Measurements from ENCODE around the gene ADCY3. TPM values are rescaled to one million over a fixed set of nuclear protein-coding genes. Genes with fewer than 3 reads are reported as not detected.

Gene ADCY3
- total RNA-seq, 1 experiment from 2014 or later = 71.1 TPM

GRCh38 chr2:24950102-24950501 lies 30.1 kb upstream of the ADCY3 start:
- H3K4me1 ChIP-seq (ENCODE audit: control insufficient read depth in 1 of 2, insufficient read depth in 2 of 2, low read length in 2 of 2) = no peaks in the 10 kb centered on the region
- intact Hi-C loops (cut with micrococcal nuclease) = no loop called here
- no peak for DNase-seq (ENCODE audit: low read depth, low spot score)
- ATAC-seq = no peak
- H3K36me3 ChIP-seq (ENCODE audit: control insufficient read depth in 1 of 2, insufficient read depth in 2 of 2, low read length in 2 of 2) = 0 out of 4 replicates have a peak, but pooled peaks cover 0 to 4% of the 10 kb centered on the region in 2 experiments
- H3K4me2 ChIP-seq (ENCODE audit: low read length) = no peak overlapping the region
- H3K27me3 ChIP-seq (ENCODE audit: insufficient read depth, low read length) = no peaks in the 10 kb centered on the region
- H4K20me1 ChIP-seq (ENCODE audit: insufficient read depth) = no peaks in the 10 kb centered on the region
- no peak overlapping the region for H3K9ac ChIP-seq (ENCODE audit: low read length)
- H2AFZ ChIP-seq (ENCODE audit: low read depth, low read length, poor library complexity, severe bottlenecking) = no peak overlapping the region
- POLR2A ChIA-PET = no interaction called here
- H3K9me3 ChIP-seq (ENCODE audit: control insufficient read depth in 1 of 2, insufficient read depth in 1 of 2, low read depth in 1 of 2, low read length in 2 of 2) = peaks cover 0 to under 1% of the 10 kb centered on the region in 2 experiments; a peak in 1 of 4 replicates
- no peak overlapping the region for H3K27ac ChIP-seq (ENCODE audit: low read depth, low read length)
- CTCF ChIA-PET = no interaction called here
- no peak overlapping the region for H3K4me3 ChIP-seq (replicated peaks in 1 of 2; ENCODE audit: low read depth in 1 of 2, low read length in 2 of 2)
- no peaks in the 10 kb centered on the region for H3K9me2 ChIP-seq (ENCODE audit: insufficient read depth)
- H3K79me2 ChIP-seq (ENCODE audit: insufficient read depth, low read length) = no peaks in the 10 kb centered on the region
- TF ChIP-seq POLR2A (IDR thresholded peaks at IDR 0.05; ENCODE audit: borderline replicate concordance, extremely low read depth, insufficient read depth, insufficient read length) (no peak), EZH2phosphoT487 (IDR thresholded peaks at IDR 0.05; ENCODE audit: borderline replicate concordance) (no peak), ATF3 (IDR thresholded peaks at IDR 0.05) (no peak), SP1 (IDR thresholded peaks at IDR 0.05; ENCODE audit: low read depth) (no peak), CTCF (IDR thresholded peaks at IDR 0.05 in 2 of 3, conservative IDR thresholded peaks at IDR 0.05 in 1 of 3; ENCODE audit: borderline replicate concordance in 1 of 3, insufficient read depth in 1 of 3, low read depth in 2 of 3, low read length in 2 of 3) (no peak), SRF (IDR thresholded peaks at IDR 0.05; ENCODE audit: low read depth) (no peak), SIN3A (IDR thresholded peaks at IDR 0.05; ENCODE audit: low read depth) (no peak), CBX3 (IDR thresholded peaks at IDR 0.05; ENCODE audit: low read depth) (no peak), YY1 (IDR thresholded peaks at IDR 0.05; ENCODE audit: extremely low read depth, insufficient replicate concordance, low read depth, low read length) (no peak), POLR2AphosphoS5 (IDR thresholded peaks at IDR 0.05; ENCODE audit: low read depth, low read length) (no peak), RAD21 (IDR thresholded peaks at IDR 0.05; ENCODE audit: low read depth) (no peak), FOSL1 (IDR thresholded peaks at IDR 0.05; ENCODE audit: low read depth) (no peak), EZH2 (IDR thresholded peaks at IDR 0.05) (no peak), ELF1 (IDR thresholded peaks at IDR 0.05; ENCODE audit: borderline replicate concordance, low read depth) (no peak), JUND (IDR thresholded peaks at IDR 0.05) (no peak), ZFX (IDR thresholded peaks at IDR 0.05) (no peak), ZNF274 (IDR thresholded peaks at IDR 0.05; ENCODE audit: low read depth, low read length) (no peak)
- TF ChIP-seq, protein P1, sequence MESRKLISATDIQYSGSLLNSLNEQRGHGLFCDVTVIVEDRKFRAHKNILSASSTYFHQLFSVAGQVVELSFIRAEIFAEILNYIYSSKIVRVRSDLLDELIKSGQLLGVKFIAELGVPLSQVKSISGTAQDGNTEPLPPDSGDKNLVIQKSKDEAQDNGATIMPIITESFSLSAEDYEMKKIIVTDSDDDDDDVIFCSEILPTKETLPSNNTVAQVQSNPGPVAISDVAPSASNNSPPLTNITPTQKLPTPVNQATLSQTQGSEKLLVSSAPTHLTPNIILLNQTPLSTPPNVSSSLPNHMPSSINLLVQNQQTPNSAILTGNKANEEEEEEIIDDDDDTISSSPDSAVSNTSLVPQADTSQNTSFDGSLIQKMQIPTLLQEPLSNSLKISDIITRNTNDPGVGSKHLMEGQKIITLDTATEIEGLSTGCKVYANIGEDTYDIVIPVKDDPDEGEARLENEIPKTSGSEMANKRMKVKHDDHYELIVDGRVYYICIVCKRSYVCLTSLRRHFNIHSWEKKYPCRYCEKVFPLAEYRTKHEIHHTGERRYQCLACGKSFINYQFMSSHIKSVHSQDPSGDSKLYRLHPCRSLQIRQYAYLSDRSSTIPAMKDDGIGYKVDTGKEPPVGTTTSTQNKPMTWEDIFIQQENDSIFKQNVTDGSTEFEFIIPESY (IDR thresholded peaks at IDR 0.05; ENCODE audit: extremely low read depth, insufficient replicate concordance, low read length) = no peak
- TF ChIP-seq, protein P2, sequence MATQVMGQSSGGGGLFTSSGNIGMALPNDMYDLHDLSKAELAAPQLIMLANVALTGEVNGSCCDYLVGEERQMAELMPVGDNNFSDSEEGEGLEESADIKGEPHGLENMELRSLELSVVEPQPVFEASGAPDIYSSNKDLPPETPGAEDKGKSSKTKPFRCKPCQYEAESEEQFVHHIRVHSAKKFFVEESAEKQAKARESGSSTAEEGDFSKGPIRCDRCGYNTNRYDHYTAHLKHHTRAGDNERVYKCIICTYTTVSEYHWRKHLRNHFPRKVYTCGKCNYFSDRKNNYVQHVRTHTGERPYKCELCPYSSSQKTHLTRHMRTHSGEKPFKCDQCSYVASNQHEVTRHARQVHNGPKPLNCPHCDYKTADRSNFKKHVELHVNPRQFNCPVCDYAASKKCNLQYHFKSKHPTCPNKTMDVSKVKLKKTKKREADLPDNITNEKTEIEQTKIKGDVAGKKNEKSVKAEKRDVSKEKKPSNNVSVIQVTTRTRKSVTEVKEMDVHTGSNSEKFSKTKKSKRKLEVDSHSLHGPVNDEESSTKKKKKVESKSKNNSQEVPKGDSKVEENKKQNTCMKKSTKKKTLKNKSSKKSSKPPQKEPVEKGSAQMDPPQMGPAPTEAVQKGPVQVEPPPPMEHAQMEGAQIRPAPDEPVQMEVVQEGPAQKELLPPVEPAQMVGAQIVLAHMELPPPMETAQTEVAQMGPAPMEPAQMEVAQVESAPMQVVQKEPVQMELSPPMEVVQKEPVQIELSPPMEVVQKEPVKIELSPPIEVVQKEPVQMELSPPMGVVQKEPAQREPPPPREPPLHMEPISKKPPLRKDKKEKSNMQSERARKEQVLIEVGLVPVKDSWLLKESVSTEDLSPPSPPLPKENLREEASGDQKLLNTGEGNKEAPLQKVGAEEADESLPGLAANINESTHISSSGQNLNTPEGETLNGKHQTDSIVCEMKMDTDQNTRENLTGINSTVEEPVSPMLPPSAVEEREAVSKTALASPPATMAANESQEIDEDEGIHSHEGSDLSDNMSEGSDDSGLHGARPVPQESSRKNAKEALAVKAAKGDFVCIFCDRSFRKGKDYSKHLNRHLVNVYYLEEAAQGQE (IDR thresholded peaks at IDR 0.05; ENCODE audit: low read depth) = no peak
- TF ChIP-seq, protein P3, sequence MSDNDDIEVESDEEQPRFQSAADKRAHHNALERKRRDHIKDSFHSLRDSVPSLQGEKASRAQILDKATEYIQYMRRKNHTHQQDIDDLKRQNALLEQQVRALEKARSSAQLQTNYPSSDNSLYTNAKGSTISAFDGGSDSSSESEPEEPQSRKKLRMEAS (IDR thresholded peaks at IDR 0.05) = no peak
- RAD21 ChIA-PET (ENCODE audit: low non-redundant PET in 1 of 2, low total read pairs in 2 of 2, uncharacterized antibody in 2 of 2, unreplicated experiment in 2 of 2) = no interaction called here
- BruUV-seq (replicated peaks) = no TSS peak

Measured in HCT116 (cell line).